ENCODE measurements around the gene HUS1.
"Not testable (repeated sequence)": the region's sequence is repeated elsewhere in the genome, so short reads cannot be mapped to it uniquely, and the experiment has no call there.

Gene HUS1

DNA sequence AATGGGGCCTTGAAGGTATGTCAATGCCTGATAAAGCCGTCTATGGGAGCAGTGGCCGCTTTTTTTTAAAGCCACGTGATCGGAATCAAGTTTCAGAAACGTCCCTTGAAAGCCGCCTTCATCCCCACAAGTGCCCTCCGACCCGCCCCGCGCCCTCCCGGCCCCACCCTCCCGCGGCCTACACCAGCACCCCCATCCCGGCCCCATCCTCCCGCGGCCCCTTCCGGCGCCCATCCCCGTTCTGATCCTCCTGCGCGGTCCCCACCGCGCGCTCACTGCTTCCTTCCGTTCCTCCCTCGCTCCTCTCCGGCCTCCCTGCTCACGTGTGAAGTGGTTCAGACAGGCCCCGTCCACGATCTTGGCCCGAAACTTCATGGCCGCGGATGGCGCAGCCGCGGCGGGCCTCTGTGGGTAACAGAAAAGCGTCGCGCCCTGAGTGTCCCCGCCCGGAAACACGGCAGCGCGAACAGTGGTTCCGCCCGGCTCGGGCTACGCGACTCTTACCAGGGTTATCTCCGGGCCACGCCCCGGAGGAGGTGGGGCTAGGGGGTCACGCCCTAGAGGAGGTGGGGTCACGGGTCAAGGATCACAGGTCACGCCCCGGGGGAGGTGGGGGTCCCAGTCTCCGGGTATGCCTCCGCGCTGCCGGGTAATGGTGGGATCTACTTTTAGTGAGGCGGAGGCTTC lies at the start of gene HUS1:
Gene HUS1 (minus strand): TSS at position 471 of the 687 bp plus-strand sequence. CDS start 96 bp downstream, at position 375.
- DNase-seq: peak; percentile 85 to 97 (median 92)
- intact Hi-C loops (cut with DNase I): loop anchor here (10.0 kb wide), 1 partner anchor 116 kb away; no protein-coding TSS in a partner anchor

DNA sequence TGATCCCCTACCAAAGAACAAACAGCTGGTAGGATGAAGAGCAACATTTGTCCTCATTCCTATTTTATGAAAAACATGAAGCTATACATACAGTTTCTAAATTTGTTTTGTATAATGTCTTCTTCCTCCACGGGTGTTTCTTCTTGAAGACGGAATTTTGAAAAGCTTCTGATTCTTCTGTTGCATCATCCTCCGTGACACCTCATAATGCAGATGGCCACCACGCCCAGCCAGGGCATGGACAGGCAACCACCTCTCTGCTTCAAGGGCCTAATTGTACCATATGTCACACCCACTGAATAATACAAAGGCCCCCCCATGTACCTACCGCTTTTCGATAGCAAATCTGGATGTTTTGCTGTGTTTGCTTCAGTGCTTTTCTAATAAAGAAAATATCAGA lies 49.5 kb upstream of the HUS1 start, which contains the start of gene SUN3:
Gene SUN3 (minus strand): TSS at position 170 of the 400 bp plus-strand sequence. CDS start 169 bp downstream, at position 1.
- intact Hi-C loops (cut with DNase I): no loop called here
- no peak for DNase-seq

- DNase-seq: no peak
- intact Hi-C loops (cut with DNase I): no loop called here
Measured at GRCh38 chr7:48025624-48026023, 46.2 kb upstream of the HUS1 start.

- intact Hi-C loops (cut with DNase I): no loop called here
- no peak for DNase-seq
Measured at GRCh38 chr7:48017674-48018073, 38.3 kb upstream of the HUS1 start.

DNA sequence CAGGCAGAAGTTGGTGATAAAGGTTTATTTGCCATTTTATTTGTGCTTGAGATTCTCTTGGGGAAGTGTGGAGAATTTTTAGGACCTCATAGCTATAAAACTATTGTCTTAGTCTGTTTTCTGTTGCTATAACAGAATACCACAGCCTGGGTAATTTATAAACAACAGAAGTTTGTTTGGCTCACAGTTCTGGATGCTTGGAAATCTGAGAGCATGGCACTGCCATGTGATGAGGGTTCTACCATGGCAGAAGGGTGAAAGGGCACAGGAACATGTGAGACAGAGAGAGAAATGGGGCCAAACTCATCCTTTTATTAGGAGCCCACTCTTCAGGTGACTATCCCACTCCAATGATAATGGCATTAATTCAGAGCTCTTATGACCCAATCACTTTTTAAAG lies 37.2 kb upstream of the HUS1 start:
- no peak for DNase-seq
- intact Hi-C loops (cut with DNase I): no loop called here

- intact Hi-C loops (cut with DNase I): no loop called here
- DNase-seq: no peak
Measured at GRCh38 chr7:48011951-48012350, 32.5 kb upstream of the HUS1 start.

DNA sequence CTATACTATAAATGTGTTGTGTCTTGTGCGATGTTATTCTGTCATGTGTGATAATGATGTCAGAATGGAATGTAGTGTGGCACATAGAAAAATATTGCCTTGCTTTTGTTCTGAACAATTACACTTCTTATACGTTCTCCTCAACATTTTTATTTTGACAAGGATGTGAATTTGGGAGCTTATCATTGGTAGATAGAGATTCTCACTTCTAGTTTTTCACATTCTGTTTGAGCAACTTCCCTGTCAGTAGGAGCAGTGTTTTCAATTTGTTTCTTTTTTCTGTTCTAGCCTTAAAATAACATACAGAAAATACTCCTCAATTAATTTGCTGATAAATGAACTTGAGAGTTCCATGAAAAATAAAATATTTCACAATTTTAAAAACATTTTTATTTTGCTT lies 31.9 kb upstream of the HUS1 start:
- intact Hi-C loops (cut with DNase I): no loop called here
- no peak for DNase-seq

GRCh38 chr7:48009954-48010353 lies 30.5 kb upstream of the HUS1 start:
- DNase-seq: no peak
- intact Hi-C loops (cut with DNase I): no loop called here

DNA sequence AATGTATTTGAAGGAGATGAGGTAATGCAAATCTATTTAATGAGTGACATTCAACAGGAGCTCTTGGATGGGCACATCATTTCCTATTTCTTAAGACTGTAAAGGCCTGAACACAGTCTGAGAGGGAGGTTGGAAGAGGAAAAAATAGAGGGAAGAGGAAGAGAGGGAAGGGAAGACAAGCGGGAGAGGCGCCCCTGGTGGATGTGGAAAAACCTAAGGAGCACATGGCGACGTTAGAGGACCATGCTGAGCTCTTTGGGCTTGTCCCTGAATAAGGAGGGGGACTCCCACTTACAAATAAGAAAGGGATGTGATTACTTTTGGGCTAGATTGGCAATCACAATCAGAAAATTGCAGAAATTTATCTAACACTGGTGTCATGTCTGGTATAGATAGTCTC lies 29.8 kb upstream of the HUS1 start:
- intact Hi-C loops (cut with DNase I): no loop called here
- no peak for DNase-seq

DNA sequence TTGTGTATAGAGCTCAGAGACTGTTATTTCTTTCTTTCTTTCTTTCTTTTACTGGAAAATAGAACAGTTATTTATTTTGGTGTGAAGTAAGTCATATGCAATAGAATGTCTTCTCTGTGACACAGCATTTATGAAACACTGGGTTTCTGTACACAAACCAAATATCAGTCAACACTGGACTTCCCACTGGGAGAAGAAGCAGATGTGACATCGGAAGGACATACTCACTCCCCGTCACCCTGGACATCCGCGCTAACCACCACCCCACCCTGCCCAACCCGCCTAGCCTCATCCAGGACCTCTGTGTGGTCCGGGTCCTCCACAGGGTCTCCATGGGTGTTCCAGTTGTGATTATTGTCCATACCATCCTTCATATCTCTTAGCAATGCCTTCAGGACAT lies 27.5 kb upstream of the HUS1 start:
- intact Hi-C loops (cut with DNase I): no loop called here
- no peak for DNase-seq

DNA sequence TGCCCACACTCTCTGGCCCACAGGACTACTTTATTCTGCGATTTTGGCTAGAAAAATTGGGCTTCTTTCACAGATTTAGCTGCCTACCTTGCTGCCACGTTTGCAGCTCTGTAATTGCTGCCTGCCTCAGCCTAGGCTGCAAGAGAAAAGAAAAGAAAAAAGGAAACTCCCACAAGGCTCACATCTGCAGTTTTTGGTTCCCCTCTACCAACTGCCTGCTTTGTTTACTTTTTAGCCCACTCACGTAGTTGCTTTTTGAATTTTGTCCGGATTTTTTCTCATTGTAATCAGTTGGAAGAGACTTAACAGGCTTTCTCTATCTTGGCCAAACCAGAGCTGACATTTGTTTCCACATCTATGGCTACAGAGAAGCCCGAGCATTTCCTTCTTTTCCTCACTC lies 25.2 kb upstream of the HUS1 start:
- DNase-seq: no peak
- intact Hi-C loops (cut with DNase I): no loop called here

- DNase-seq: no peak
- intact Hi-C loops (cut with DNase I): no loop called here
Measured at GRCh38 chr7:48004032-48004431, 24.6 kb upstream of the HUS1 start.

GRCh38 chr7:48000164-48000563 lies 20.7 kb upstream of the HUS1 start:
- DNase-seq; intact Hi-C loops (cut with DNase I): not testable (repeated sequence)

DNA sequence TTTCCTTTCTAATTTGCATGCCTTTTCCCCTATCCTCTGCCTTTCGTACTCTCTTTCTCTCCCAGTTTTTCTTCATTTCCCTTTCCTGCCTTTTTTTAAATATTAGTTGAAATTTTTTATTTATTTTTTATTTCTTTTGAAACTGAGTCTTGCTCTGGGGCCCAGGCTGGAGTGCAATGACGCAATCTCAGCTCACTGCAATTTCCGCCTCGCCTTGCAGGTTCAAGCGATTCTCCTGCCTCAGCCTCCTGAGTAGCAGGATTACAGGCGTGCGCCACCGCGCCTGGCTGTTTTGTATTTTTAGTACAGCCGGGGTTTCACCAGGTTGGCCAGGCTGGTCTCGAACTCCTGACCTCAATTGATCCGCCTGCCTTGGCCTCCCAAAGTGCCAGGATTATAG lies 20.0 kb upstream of the HUS1 start:
- no peak for DNase-seq
- intact Hi-C loops (cut with DNase I): no loop called here

GRCh38 chr7:47992446-47992845 lies 13.0 kb upstream of the HUS1 start:
- intact Hi-C loops (cut with DNase I): no loop called here
- DNase-seq: no peak

DNA sequence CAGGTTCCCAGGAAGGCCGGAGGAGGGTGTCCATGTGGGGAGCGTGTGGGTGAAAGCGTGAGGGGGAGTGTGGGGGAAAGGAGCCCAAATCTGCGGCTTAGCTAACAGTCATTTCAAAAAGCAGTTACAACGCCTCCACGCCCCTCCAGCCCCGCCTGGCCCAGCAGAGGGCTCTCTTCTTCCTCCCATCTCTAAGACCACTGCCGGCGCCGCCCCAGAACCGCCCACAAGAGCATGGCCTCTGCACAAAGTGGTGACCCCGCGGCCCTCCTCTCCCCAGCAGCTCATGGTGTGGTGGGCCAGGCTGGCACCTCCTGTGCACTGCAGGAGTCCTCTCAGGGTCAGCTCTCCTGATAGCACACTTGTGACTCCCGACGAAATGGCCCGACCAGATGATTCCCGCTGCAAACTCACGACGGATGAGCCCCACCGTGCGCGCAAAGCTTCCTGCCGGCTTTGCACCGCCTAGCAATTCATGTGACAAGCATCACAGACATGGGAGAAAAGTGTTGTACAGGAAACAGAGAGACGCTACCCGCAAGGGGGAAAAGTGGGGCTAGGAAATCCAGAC lies 12.4 kb upstream of the HUS1 start:
- intact Hi-C loops (cut with DNase I): no loop called here
- DNase-seq: peak; percentile 59 to 90 (median 78)

- no peak for DNase-seq
- intact Hi-C loops (cut with DNase I): no loop called here
Measured at GRCh38 chr7:47991270-47991669, 11.9 kb upstream of the HUS1 start.

DNA sequence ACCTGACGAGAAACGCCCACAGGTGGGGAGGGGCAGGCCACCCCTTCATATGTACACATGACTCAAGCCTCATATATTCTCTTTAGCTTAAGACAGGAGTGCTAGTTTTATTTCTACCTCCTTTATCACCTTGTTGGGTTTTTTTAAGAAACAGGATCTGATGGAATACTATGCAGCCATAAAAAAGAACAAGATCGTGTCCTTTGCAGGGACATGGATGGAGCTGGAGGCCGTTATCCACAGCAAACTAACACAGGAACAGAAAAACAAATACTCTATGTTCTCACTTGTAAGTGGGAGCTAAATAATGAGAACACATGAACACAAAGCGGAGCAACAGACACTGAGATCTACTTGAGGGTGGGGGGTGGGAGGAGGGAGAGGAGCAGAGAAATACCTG lies 11.2 kb upstream of the HUS1 start:
- no peak for DNase-seq
- intact Hi-C loops (cut with DNase I): no loop called here

GRCh38 chr7:47989607-47990400 lies 10.4 kb upstream of the HUS1 start:
- DNase-seq; intact Hi-C loops (cut with DNase I): not testable (repeated sequence)
